Stromal cell of bone marrow (primary cell): ENCODE data around the gene TFE3.
A peak's percentile ranks its signal among the peaks of the same experiment; 100 is the strongest.

Experiments used
- DNase-seq: peaks from one replicate; pipeline ENCODE4 v3.0.0-alpha.2; 2012; ENCODE audit warnings: low read depth

Gene TFE3

GRCh38 chrX:49043220-49043986, at the start of gene TFE3:
TFE3 (minus strand) TSS chrX:49043357; CDS start chrX:49043226, 131 bp downstream.
- peak; percentile 96 for DNase-seq

- no peak for DNase-seq
Observed at GRCh38 chrX:49089553-49089952, 46.4 kb upstream of the TFE3 start.

- DNase-seq = no peak
Observed at GRCh38 chrX:49082271-49082871, 39.2 kb upstream of the TFE3 start.

- DNase-seq = no peak
Observed at GRCh38 chrX:49079489-49080428, 36.6 kb upstream of the TFE3 start, which contains the start of gene WDR45. WDR45 (minus strand) TSS chrX:49079887; CDS start chrX:49078095, 1,792 bp downstream.

GRCh38 chrX:49077941-49078340, 34.8 kb upstream of the TFE3 start:
- no peak for DNase-seq

GRCh38 chrX:49075347-49075746, 32.2 kb upstream of the TFE3 start:
- no peak for DNase-seq

GRCh38 chrX:49073601-49074575, 30.7 kb upstream of the TFE3 start, which contains the start of gene PRAF2:
PRAF2 (minus strand) TSS chrX:49074002; CDS start chrX:49073987, 15 bp downstream.
- DNase-seq = peak; percentile 86

GRCh38 chrX:49072712-49073095, 29.5 kb upstream of the TFE3 start:
- no peak for DNase-seq

- DNase-seq = peak; percentile 61
Observed at GRCh38 chrX:49071877-49072711, 28.9 kb upstream of the TFE3 start.

- no peak for DNase-seq
Observed at GRCh38 chrX:49070988-49071387, 27.8 kb upstream of the TFE3 start.

GRCh38 chrX:49069038-49069437, 25.9 kb upstream of the TFE3 start:
- no peak for DNase-seq

- DNase-seq = no peak
Observed at GRCh38 chrX:49067285-49068120, 24.3 kb upstream of the TFE3 start.

GRCh38 chrX:49066690-49067089, 23.5 kb upstream of the TFE3 start:
- no peak for DNase-seq

- no peak for DNase-seq
Observed at GRCh38 chrX:49066278-49066677, 23.1 kb upstream of the TFE3 start.

GRCh38 chrX:49064735-49065134, 21.6 kb upstream of the TFE3 start:
- no peak for DNase-seq

GRCh38 chrX:49064303-49064702, 21.1 kb upstream of the TFE3 start:
- DNase-seq = no peak

- DNase-seq = no peak
Observed at GRCh38 chrX:49063715-49064114, 20.6 kb upstream of the TFE3 start.

- DNase-seq = no peak
Observed at GRCh38 chrX:49061916-49062315, 18.8 kb upstream of the TFE3 start.

- DNase-seq = no peak
Observed at GRCh38 chrX:49061490-49061889, 18.3 kb upstream of the TFE3 start.
